GDM1 (cell line): ENCODE data around the gene GRIN3B.

ENCODE experiments used
- DNase-seq: peaks from one replicate; lab custom pipeline; 2025; lab: John Stamatoyannopoulos, UW

Gene GRIN3B

GRCh38 chr19:964116-964520 is 36.1 kb upstream of the GRIN3B start:
- no peak for DNase-seq

- no peak for DNase-seq
Measured at GRCh38 chr19:964761-965694, 35.2 kb upstream of the GRIN3B start.

GRCh38 chr19:966485-967088 is 33.6 kb upstream of the GRIN3B start:
- DNase-seq: no peak

DNA sequence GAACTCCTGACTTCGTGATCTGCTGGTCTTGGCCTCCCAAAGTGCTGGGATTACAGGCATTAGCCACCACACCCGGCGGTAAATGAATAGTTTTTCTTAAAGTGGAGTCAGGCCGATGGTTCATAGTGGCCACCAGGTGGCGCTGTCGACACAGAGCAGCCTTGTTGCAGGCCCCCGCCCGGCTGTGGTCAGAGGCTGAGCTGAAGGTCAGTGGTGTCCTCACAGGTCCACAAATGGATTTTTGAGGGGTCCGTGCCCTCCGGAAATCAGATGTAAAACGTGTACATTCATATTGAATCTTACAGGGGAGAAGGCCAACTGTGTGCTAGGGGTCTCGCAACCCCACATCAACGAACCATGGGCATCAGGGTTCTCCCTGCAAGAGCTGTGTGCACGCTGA is 29.5 kb upstream of the GRIN3B start:
- no peak for DNase-seq

- no peak for DNase-seq
Measured at GRCh38 chr19:971795-972194, 28.4 kb upstream of the GRIN3B start.

- no peak for DNase-seq
Measured at GRCh38 chr19:972281-972680, 27.9 kb upstream of the GRIN3B start.

DNA sequence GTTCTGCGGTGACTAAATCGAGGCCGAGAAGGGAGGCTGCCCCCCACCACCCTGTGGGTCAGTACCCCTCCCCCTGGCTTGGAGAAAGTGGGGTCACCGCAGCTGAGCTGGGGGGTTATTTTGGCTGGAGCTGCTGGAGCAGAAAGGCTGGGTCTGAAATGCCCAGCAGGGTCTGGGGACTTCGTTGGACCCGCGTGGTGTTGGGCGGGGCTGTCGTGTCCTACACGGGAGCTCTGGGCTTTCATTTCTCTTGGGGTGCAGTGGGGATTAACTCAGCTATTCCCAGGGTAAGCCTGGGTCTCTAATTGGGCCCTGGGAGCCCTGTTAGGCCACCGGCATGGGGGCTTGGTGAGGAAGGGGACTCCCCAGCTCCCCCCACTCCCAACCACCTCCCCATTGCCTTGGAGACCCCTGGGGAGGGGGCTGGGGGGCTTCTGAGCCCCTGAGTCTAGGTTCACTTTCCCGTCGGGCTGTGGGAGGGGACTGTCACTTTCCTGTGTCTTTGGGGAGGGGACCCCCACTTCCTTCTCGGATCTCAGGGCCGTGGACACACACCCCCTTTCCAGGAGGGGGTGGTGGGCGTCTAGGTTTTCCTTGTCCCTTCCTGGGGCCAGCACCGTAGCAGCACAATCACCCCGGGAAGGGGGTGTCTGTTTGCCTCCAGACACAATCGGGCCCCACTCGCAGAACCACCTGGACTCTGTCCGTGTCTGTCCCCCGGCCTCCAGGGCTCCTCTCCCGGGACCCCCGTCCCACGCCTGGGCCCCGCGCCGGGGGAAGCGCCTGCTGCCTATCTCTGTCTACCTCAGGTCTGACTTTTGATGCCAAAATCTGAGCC is 26.3 kb upstream of the GRIN3B start:
- DNase-seq: no peak

DNA sequence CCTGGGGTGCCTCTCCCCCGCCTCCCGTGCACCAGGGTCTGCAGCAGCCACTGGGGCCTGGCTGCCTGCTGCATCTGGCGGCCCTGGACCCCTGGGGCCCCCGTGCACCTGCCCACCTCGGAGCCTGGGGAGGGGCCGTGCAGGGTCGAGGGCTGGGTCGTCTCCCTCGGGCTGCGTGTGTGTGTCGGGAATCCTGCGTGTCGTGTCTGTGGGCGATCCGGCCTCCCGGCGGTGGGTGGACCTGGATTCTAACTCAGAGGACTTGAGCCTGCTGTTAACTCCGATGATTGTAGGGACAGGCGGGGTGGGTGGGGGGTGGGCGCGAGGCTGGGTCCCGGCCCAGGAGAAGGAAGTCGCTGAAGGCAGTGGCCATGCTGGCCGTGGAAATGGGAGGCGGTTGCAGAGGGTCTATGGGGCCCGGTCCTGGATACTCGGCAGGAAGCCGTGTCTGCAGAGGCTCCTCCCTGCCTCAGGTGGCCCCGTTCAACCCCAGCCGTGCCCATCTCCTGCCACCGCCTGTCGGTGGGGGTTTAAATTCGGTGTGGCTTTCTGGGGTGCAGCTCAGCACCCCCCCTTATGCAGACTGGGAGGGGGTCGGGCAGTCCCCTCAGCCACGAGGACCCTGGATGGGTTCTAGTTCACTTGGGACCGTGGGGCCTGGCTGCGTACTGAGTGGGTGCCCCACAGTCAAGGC is 25.5 kb upstream of the GRIN3B start:
- DNase-seq: no peak

DNA sequence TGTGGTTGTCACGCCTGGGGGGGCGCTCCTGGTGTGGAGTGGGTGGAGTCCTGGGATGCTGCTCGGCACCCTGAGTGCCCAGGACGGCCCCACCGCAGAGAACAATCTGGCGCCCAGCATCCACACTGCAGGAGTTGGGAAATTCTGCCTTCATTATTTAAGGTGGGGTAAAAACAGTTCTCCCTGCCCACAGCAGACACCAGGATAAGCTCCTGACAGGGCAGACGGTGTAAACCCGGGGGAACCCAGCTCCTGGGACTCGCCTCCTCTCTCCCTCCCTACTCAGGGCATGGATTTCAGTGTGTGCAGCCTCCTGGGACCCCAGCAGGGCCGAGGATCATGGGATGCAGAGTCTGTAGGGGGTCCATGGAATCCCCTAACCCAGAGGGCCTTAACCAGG is 23.7 kb upstream of the GRIN3B start:
- no peak for DNase-seq

DNA sequence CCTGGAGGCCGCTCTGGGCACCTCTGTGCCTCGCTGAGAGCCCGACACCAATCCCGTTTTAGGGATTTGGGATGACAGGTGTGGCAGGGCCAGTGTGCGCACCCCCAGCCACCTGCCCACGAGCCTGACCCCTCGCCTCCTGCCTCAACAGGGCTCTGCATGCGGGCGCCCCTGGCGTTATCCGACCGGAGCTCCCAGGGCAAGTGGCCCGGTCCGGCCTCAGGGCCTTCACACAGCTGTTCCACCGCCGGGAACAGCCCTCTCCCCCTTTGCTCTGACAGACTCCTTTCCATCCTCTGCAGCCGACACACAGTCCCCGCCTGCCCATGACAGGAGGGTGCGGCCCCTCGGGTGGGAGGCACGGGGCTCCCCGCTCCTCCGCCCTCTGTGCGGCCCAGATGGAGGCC is 23.2 kb upstream of the GRIN3B start:
- DNase-seq: no peak

GRCh38 chr19:979318-979741 is 20.9 kb upstream of the GRIN3B start:
- no peak for DNase-seq

- no peak for DNase-seq
Measured at GRCh38 chr19:980133-980998, 19.9 kb upstream of the GRIN3B start.

GRCh38 chr19:982567-983170 is 17.6 kb upstream of the GRIN3B start:
- DNase-seq: peak; percentile 62

DNA sequence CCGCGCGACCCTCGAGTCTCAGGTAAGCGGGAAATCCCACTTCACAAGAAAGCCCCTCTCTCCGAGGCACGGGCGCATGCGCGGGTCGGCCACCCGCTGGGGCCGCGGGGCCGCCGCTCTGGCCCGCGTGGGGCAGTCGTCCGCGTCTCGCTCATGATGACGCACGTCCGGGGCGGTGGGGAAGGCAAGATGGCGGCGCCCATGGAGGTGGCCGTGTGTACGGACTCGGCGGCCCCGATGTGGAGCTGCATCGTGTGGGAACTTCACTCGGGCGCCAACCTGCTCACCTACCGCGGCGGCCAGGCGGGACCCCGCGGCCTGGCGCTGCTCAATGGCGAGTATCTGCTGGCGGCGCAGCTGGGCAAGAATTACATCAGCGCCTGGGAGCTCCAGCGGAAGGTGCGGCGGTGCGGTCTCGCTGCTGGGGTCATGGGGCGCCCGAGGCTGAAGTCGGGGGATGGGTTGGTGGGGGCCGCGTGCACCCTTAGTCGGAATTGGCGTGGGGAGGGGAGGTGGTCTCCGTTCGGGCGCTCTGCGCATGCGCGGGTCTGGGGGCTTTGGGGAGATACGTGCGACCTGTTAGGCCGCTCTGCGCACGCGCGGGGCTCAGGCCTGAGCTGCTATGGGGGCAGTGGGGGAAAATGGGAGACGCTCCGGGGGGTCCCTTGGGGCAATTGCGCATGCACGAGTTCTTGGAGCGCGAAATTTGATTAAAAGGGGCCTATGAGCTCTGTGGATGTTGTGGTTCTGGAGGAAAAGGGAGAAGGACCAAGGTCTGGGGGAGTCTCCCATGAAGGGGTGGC is 15.9 kb upstream of the GRIN3B start, which contains the start of gene WDR18:
TSS of gene WDR18 (plus strand) at position 181 of the 803 bp plus-strand sequence. CDS start at position 190, 9 bp downstream.
- DNase-seq: peak; percentile 86

GRCh38 chr19:986083-986482 is 14.1 kb upstream of the GRIN3B start:
- no peak for DNase-seq

GRCh38 chr19:988081-988480 is 12.1 kb upstream of the GRIN3B start:
- no peak for DNase-seq

GRCh38 chr19:988510-988909 is 11.7 kb upstream of the GRIN3B start:
- DNase-seq: no peak

GRCh38 chr19:989381-990081 is 10.7 kb upstream of the GRIN3B start:
- no peak for DNase-seq

DNA sequence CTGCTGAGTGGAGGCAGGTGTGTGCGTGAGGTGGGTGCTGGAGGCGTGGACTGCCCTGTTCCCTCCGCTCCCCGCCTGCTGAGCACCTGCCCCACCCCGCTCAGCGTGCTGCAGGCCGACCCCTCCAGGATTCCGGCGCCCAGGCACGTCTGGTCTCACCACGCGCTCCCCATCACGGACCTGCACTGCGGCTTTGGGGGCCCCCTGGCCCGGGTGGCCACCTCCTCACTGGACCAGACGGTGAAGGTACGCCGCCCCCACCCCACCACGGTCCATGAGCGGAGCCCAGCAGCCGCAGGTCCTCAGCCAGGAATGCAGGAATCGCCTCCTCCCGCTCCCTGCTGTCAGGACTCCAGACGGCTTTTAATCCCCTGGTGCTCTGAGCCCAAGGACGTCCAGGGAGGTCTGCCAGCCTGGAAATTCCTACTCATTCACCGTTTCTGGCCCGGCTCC is 10.1 kb upstream of the GRIN3B start:
- DNase-seq: no peak
